Measurements from ENCODE around the gene EYA2.

DNA sequence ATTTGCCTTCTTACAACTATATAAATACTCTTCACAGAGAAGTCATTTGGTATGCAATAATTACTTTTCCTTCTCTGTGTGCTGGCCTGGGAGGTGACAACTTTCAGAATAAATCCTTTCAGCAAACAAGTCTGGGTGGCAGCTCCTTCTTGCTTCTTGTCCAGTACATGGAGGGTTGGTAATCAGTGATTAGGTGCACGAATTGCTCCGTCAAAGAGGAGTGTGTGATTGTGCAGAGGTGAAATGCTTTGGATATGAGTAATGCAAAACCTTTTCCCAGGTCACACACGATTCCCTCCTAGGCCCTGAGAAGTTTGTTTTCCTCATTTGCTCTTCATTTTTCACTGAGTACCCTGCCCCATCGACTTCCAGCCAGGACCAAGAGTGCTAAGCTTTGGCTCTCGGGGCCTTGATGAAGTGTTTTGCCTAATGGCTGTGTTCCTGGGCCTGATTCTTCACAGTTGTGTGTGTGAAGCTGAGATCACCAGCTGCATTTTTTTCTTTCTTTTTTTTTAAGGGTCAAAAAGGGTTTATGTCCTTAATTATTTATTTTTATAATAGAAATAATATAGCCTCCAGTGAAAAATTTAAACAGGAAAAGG, 245.4 kb downstream of the EYA2 start:
- TF ChIP-seq POLR2A (IDR thresholded peaks at IDR 0.05) (no peak), POLR2AphosphoS5 (IDR thresholded peaks at IDR 0.05) (no peak)
- TF ChIP-seq, protein P1, sequence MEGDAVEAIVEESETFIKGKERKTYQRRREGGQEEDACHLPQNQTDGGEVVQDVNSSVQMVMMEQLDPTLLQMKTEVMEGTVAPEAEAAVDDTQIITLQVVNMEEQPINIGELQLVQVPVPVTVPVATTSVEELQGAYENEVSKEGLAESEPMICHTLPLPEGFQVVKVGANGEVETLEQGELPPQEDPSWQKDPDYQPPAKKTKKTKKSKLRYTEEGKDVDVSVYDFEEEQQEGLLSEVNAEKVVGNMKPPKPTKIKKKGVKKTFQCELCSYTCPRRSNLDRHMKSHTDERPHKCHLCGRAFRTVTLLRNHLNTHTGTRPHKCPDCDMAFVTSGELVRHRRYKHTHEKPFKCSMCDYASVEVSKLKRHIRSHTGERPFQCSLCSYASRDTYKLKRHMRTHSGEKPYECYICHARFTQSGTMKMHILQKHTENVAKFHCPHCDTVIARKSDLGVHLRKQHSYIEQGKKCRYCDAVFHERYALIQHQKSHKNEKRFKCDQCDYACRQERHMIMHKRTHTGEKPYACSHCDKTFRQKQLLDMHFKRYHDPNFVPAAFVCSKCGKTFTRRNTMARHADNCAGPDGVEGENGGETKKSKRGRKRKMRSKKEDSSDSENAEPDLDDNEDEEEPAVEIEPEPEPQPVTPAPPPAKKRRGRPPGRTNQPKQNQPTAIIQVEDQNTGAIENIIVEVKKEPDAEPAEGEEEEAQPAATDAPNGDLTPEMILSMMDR (IDR thresholded peaks at IDR 0.05) = no peak

Measured in prostate gland (tissue), 2 donors.